ENCODE data around the gene ZNF732.
"Not testable (repeated sequence)": the region's sequence is repeated elsewhere in the genome, so short reads cannot be mapped to it uniquely, and the experiment has no call there.

The ZNF732 gene

GRCh38 chr4:253936-254756, 51.1 kb downstream of the ZNF732 start:
- no peak for DNase-seq

GRCh38 chr4:252065-252601, 53.1 kb downstream of the ZNF732 start:
- DNase-seq, result no peak

- peak; percentile 30 to 39 for DNase-seq
These were observed 60.8 kb downstream of the ZNF732 start for GRCh38 chr4:244471-244870.

GRCh38 chr4:243426-243825, 61.8 kb downstream of the ZNF732 start:
- DNase-seq, result no peak

- peak; percentile 44 to 61 for DNase-seq
These were observed 63.0 kb downstream of the ZNF732 start for GRCh38 chr4:242121-242848.

GRCh38 chr4:241411-241810, 63.9 kb downstream of the ZNF732 start:
- DNase-seq, result not testable (repeated sequence)

GRCh38 chr4:236028-236427, 69.2 kb downstream of the ZNF732 start:
- no peak for DNase-seq

- DNase-seq, result no peak
These were observed 71.1 kb downstream of the ZNF732 start for GRCh38 chr4:234178-234577.

- DNase-seq, result no peak
These were observed 81.3 kb downstream of the ZNF732 start for GRCh38 chr4:223913-224497.
